ENCODE results near the gene DLX1.
"Not testable (repeated sequence)": the region's sequence is repeated elsewhere in the genome, so short reads cannot be mapped to it uniquely, and the experiment has no call there.

Gene DLX1

DNA sequence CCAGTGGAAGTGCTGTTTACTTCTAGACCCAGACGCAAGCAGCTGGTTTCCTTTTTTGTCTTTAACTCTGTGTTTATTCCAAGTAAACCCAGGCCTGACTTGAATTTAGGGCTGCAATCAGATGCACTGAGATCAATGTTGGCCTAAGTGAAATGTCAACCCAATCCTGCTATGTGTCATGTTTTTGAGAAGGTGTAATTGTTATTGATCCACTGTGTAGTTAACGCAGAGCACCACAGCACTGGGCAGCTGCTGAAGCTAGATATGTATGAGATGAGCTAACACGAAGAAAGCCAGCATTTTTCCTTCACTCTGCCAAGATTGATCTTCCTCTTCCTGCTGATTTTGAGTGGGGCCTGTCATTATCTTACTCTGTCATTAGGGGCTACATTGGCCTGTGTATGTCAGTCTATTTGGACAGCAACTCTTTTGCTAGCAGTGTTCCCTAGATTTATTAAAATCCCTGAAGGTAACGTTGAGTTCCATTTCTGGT is 18.9 kb upstream of the DLX1 start:
- peak; percentile 51 for DNase-seq

GRCh38 chr2:172067905-172068304 is 17.4 kb upstream of the DLX1 start:
- DNase-seq: not testable (repeated sequence)

GRCh38 chr2:172070936-172071335 is 14.4 kb upstream of the DLX1 start:
- no peak for DNase-seq

DNA sequence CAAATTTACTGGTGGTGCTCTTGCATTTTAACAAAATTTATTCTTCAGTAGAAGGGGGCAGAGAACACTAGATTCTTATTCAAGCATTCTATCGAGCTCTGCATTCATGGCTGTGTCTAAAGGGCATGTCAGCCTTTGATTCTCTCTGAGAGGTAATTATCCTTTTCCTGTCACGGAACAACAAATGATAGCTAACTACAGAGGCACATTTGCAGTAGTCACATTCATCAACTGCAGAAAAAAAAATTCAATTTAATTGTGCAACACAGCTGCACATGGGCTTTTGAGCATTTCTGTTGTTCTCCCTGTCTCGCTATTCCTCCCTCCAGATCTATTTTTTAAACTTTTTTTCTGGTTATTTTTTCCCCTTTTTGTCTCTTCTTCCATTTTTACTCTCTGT is 13.0 kb upstream of the DLX1 start:
- DNase-seq: no peak

- no peak for DNase-seq
Observed at GRCh38 chr2:172072706-172073105, 12.6 kb upstream of the DLX1 start.

DNA sequence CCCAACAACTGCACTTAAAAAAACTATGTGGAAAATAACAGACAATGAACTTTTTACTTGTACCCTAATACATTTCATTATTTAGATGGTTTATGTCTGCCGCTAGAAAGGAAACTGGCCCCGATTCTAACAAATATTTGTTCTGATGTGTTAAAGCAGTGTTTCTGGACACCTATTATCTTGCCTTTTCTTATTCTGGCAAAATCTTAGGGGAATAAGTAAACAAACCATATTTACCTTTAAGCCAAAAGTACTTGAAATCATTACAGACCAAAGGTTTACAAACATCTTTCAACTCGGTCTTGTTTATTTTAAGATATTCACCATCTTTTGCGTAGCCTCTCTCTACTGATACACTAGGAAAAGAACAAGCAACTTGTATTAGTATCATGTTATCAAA is 11.8 kb upstream of the DLX1 start:
- DNase-seq: no peak

GRCh38 chr2:172074254-172074653 is 11.1 kb upstream of the DLX1 start:
- DNase-seq: no peak

GRCh38 chr2:172079416-172079815 is 5.9 kb upstream of the DLX1 start:
- DNase-seq: no peak

DNA sequence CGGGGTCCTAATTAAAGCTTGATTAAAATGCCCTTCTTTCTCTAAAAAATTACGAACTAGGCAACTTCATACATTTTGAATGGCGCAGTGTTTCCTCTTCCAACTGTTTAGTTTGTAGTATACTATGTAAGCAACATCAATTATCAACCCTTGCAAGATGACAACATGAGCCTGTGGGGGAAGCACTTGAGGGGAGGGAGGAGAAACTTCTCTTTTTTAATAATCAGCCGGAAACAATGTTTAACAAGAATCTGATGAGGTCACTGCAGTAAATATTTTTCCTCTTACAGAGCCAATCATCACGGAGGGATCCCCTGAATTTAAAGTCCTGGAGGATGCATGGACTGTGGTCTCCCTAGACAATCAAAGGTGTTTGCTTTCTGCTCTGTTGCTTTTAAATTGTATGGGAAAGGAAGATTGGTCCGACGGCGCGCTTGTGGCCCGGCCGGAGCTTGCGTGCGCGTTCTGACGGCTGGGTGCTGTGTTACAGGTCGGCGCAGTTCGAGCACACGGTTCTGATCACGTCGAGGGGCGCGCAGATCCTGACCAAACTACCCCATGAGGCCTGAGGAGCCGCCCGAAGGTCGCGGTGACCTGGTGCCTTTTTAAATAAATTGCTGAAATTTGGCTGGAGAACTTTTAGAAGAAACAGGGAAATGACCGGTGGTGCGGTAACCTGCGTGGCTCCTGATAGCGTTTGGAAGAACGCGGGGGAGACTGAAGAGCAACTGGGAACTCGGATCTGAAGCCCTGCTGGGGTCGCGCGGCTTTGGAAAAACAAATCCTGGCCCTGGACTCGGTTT is 5.3 kb upstream of the DLX1 start:
- peak; percentile 72 for DNase-seq

DNA sequence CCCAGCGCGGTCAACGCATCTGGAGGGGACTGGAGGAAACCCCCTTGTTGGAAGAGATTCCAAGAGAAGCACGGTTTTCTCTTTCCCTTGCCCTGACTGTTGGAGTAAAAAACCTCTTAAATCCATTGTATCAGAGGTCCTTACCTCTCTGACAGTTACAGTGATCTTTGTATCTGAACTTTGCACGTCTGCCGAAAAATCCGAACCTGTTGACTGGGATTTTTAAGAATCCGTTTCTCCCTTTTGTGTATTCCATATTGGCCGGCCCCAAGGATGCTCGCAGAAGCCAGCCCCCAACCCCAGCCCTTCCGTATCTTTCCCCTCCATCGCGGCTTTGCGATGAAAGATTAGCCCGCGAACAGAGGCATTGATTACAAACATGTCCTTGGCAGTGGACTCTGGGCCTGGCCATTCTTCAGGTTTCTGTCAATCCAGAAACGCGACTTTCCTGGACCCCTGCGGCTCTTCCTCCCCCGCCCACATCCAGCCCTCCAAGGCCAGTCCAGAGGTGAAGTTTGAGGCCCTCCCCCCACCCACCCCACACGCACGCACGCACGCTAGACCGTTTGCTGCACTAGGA is 4.6 kb upstream of the DLX1 start:
- DNase-seq: no peak

GRCh38 chr2:172081221-172082022 is 3.9 kb upstream of the DLX1 start:
- DNase-seq: peak; percentile 69

DNA sequence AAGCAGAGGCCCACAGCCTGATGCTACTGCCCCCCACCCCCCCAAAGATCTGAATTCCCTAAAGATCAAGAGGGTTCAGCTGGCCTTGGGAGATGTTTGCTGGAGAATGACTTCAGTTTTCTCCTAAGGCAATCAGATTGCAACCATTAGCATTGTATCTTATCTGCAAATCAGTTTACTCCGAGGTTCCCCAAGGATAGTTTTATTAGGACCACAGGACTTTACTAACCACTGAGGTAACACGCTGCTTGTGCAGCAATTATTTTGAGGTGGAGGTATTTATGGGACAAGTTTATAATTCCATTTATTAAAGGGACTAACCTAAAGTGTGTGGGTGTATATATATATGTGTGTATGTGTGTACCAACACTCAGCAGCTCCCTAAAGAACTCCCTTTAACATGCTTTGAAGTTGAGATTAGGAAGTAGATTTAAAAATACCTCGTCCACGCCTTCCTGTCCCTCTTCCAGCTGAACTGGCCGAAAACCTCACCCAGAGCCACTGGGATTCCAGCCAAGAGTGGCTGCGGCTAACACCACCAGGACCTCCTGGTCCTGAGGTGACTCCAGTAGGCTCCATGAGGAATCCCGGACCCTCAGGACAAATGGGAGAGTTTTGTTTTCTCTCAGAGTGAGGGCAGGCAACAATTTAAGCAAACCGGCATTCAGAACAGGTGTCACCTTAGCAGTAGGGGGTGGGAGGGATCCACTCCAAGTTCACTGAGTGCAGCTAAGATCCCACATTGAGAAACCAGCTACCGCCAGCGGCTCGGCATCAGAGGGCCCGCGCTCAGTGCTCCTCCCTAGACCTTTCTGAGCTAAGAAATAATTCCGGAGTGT is 3.0 kb upstream of the DLX1 start:
- peak; percentile 28 for DNase-seq

- DNase-seq: peak; percentile 73
Observed at GRCh38 chr2:172082944-172083627, 2.2 kb upstream of the DLX1 start.

- peak; percentile 61 for DNase-seq
Observed at GRCh38 chr2:172083628-172084394, 1.5 kb upstream of the DLX1 start.

DNA sequence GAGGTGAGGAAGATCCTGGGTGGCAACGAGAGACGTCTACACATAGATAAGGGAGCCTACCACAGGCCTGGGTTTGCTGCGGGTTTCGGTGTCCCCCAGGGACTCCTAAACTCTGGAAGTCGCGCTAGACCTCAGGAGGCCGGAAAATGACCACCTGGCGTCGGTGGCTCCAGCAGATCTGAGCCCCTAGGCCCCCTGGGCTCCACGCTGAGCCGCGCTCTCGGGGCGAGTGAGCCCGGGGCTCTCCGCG is 987 bp upstream of the DLX1 start:
- peak; percentile 82 for DNase-seq

- DNase-seq: peak; percentile 95
Observed at GRCh38 chr2:172084645-172085459, 455 bp upstream of the DLX1 start.

GRCh38 chr2:172086241-172087206 is 1.2 kb downstream of the DLX1 start:
- DNase-seq: peak; percentile 83

DNA sequence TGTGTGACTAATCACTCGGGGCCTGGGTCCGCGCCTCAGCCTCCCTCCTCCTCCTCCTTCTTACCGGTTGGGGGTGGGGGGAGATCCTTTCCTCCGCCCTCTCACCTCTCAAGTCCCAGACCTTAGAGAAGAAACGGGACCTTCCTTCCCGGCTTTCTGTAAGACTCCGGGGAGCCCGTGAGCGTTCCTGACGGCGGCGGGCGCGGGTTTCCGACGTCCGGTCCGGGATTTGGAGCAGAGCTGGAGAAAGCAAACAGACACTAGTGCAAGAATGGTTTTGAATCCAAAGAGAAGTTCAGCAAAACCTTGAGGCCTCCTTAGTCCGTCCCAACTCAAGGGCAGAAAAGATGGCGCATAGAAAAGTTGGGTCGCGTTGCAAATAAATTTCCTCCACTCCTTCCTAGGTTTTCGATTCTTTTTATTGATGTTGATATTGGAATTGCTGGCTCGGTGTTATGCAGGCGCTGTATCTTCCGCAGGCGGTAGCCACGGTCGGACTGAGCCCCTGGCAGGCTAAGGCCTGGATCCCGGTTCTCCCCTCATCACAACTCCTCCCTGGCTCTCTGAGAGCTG is 2.0 kb downstream of the DLX1 start:
- DNase-seq: peak; percentile 72

DNA sequence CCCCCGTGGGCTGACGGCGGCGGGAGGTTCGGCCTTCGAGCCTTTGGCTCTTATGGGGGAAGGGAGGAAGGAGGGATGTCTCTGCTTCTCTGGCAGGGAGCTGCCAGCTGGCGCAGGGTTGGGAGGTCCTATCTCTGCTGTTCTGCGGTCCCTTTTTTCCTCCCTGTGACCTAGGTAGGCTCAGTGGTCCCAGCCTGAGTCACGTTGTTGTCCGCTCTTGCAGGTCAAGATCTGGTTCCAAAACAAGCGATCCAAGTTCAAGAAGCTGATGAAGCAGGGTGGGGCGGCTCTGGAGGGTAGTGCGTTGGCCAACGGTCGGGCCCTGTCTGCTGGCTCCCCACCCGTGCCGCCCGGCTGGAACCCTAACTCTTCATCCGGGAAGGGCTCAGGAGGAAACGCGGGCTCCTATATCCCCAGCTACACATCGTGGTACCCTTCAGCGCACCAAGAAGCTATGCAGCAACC is 2.5 kb downstream of the DLX1 start:
- peak; percentile 79 for DNase-seq

Data from retina (tissue), 1 donor.